ENCODE data around the gene F7.
"Not testable (repeated sequence)": the region's sequence is repeated elsewhere in the genome, so short reads cannot be mapped to it uniquely, and the experiment has no call there.

Gene F7

GRCh38 chr13:113099142-113099541 is 6.4 kb upstream of the F7 start:
- no peaks in the 10 kb centered on the region for H3K9me3 Mint-ChIP-seq

GRCh38 chr13:113102302-113102701 is 3.3 kb upstream of the F7 start:
- not testable (repeated sequence) for H3K36me3 Mint-ChIP-seq, ATAC-seq, H3K4me1 Mint-ChIP-seq, H3K27me3 Mint-ChIP-seq, H3K4me3 Mint-ChIP-seq, H3K9me3 Mint-ChIP-seq, H3K27ac Mint-ChIP-seq

More at GRCh38 chr13:113099142-113099541, 6.4 kb upstream of the F7 start:
- H3K27ac Mint-ChIP-seq: no peak overlapping the region
- no peak for ATAC-seq
- H3K36me3 Mint-ChIP-seq: no peaks in the 10 kb centered on the region
- H3K27me3 Mint-ChIP-seq: peaks cover 18% of the 10 kb centered on the region
- H3K4me3 Mint-ChIP-seq: no peak overlapping the region
- no peaks in the 10 kb centered on the region for H3K4me1 Mint-ChIP-seq

GRCh38 chr13:113102727-113103126 is 2.9 kb upstream of the F7 start:
- peaks cover 6% of the 10 kb centered on the region for H3K27me3 Mint-ChIP-seq

GRCh38 chr13:113103646-113104045 is 1.9 kb upstream of the F7 start:
- H3K9me3 Mint-ChIP-seq: no peaks in the 10 kb centered on the region
- H3K36me3 Mint-ChIP-seq: no peaks in the 10 kb centered on the region
- H3K27me3 Mint-ChIP-seq: peaks cover 6% of the 10 kb centered on the region
- H3K4me1 Mint-ChIP-seq: no peaks in the 10 kb centered on the region
- H3K4me3 Mint-ChIP-seq: no peak overlapping the region
- no peak for ATAC-seq
- H3K27ac Mint-ChIP-seq: no peak overlapping the region

More at GRCh38 chr13:113102727-113103126, 2.9 kb upstream of the F7 start:
- no peaks in the 10 kb centered on the region for H3K9me3 Mint-ChIP-seq
- H3K4me3 Mint-ChIP-seq: no peak overlapping the region
- no peaks in the 10 kb centered on the region for H3K36me3 Mint-ChIP-seq
- no peaks in the 10 kb centered on the region for H3K4me1 Mint-ChIP-seq
- no peak for ATAC-seq
- H3K27ac Mint-ChIP-seq: no peak overlapping the region

DNA sequence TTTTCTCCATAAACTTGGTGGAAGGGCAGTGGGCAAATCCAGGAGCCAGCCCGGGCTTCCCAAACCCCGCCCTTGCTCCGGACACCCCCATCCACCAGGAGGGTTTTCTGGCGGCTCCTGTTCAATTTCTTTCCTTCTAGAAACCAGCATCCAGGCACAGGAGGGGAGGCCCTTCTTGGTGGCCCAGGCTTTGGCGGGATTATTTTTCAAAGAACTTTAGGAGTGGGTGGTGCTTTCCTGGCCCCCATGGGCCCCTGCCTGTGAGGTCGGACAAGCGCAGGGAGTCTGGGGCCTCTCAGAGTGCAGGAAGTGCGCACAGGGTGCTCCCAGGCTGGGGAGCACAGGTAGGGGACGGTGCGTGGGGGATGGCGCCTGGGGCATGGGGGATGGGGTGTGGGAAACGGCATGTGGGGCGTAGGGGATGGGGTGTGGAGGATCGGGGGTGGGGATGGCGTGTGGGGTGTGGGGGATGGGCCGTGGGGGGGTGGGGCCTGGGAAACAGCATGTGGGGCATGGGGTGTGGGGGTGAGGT is 396 bp downstream of the F7 start:
- peak; percentile 2 for ATAC-seq
- Mint-ChIP-seq H3K4me1 (no peaks in the 10 kb centered on the region), H3K36me3 (no peaks in the 10 kb centered on the region), H3K4me3 (no peak overlapping the region), H3K9me3 (no peaks in the 10 kb centered on the region), H3K27me3 (peaks cover 6% of the 10 kb centered on the region), H3K27ac (no peak overlapping the region)

GRCh38 chr13:113106711-113107351 is 1.2 kb downstream of the F7 start:
- H3K4me1 Mint-ChIP-seq: no peaks in the 10 kb centered on the region
- H3K36me3 Mint-ChIP-seq: no peaks in the 10 kb centered on the region
- no peak overlapping the region for H3K27ac Mint-ChIP-seq
- no peaks in the 10 kb centered on the region for H3K9me3 Mint-ChIP-seq
- peaks cover 6% of the 10 kb centered on the region for H3K27me3 Mint-ChIP-seq
- ATAC-seq: peak; percentile 40
- H3K4me3 Mint-ChIP-seq: no peak overlapping the region

DNA sequence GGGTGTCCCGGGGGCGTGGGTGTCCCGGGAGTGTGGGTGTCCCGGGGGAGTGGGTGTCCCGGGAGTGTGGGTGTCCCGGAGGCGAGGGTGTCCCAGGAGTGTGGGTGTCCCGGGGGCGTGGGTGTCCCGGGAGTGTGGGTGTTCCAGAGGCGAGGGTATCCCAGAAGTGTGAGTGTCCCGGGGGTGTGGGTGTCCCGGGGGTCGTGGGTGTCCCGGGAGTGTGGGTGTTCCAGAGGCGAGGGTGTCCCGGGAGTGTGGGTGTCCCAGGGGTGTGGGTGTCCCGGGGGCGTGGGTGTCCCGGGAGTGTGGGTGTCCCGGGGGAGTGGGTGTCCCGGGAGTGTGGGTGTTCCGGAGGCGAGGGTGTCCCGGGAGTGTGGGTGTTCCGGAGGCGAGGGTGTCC is 2.9 kb downstream of the F7 start:
- not testable (repeated sequence) for H3K36me3 Mint-ChIP-seq, H3K4me1 Mint-ChIP-seq, H3K9me3 Mint-ChIP-seq, H3K27me3 Mint-ChIP-seq, H3K4me3 Mint-ChIP-seq, H3K27ac Mint-ChIP-seq, ATAC-seq

- H3K27ac Mint-ChIP-seq: no peak overlapping the region
Measured at GRCh38 chr13:113109151-113110047, 3.8 kb downstream of the F7 start.

GRCh38 chr13:113110048-113110851 is 4.7 kb downstream of the F7 start:
- H3K4me1 Mint-ChIP-seq: no peaks in the 10 kb centered on the region
- no peaks in the 10 kb centered on the region for H3K36me3 Mint-ChIP-seq
- H3K4me3 Mint-ChIP-seq: no peak overlapping the region
- peaks cover 6% of the 10 kb centered on the region for H3K27me3 Mint-ChIP-seq
- no peak for ATAC-seq
- H3K27ac Mint-ChIP-seq: no peak overlapping the region
- no peaks in the 10 kb centered on the region for H3K9me3 Mint-ChIP-seq

More at GRCh38 chr13:113109151-113110047, 3.8 kb downstream of the F7 start:
- Mint-ChIP-seq H3K27me3 (peaks cover 6% of the 10 kb centered on the region), H3K4me1 (no peaks in the 10 kb centered on the region), H3K4me3 (no peak overlapping the region), H3K36me3 (no peaks in the 10 kb centered on the region), H3K9me3 (no peaks in the 10 kb centered on the region)
- ATAC-seq: peak; percentile 44

- Mint-ChIP-seq H3K9me3 (no peaks in the 10 kb centered on the region), H3K36me3 (no peaks in the 10 kb centered on the region), H3K4me1 (no peaks in the 10 kb centered on the region), H3K27me3 (peaks cover 3% of the 10 kb centered on the region), H3K27ac (no peak overlapping the region), H3K4me3 (no peak overlapping the region)
- no peak for ATAC-seq
Measured at GRCh38 chr13:113110852-113111315, 5.3 kb downstream of the F7 start.

DNA sequence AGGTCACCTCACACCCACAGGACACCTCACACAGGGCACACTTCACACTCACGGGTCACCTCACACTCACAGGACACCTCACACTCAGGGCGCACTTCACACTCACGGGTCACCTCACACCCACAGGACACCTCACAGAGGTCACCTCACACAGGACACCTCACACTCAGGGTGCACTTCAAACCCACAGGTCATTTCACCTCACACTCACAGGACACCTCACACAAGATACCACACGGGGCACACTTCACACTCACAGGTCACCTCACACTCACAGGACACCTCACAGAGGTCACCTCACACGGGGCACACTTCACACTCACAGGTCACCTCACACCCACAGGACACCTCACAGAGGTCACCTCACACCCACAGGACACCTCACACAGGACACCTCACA is 6.2 kb downstream of the F7 start:
- H3K4me1 Mint-ChIP-seq, H3K9me3 Mint-ChIP-seq, H3K27ac Mint-ChIP-seq, H3K4me3 Mint-ChIP-seq, H3K27me3 Mint-ChIP-seq, ATAC-seq, H3K36me3 Mint-ChIP-seq: not testable (repeated sequence)

DNA sequence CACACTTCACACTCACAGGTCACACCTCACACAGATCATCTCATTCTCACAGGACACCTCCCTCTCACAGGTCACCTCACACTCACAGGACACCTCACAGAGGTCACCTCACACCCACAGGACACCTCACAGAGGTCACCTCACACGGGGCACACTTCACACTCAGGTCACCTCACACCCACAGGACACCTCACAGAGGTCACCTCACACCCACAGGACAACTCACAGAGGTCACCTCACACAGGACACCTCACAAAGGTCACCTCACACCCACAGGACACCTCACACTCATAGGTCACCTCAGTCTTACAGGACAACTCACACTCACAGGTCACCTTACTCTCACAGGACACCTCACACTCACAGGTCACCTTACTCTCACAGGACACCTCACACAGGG is 6.9 kb downstream of the F7 start:
- H3K36me3 Mint-ChIP-seq, H3K9me3 Mint-ChIP-seq, H3K4me3 Mint-ChIP-seq, ATAC-seq, H3K27ac Mint-ChIP-seq, H3K4me1 Mint-ChIP-seq, H3K27me3 Mint-ChIP-seq: not testable (repeated sequence)

DNA sequence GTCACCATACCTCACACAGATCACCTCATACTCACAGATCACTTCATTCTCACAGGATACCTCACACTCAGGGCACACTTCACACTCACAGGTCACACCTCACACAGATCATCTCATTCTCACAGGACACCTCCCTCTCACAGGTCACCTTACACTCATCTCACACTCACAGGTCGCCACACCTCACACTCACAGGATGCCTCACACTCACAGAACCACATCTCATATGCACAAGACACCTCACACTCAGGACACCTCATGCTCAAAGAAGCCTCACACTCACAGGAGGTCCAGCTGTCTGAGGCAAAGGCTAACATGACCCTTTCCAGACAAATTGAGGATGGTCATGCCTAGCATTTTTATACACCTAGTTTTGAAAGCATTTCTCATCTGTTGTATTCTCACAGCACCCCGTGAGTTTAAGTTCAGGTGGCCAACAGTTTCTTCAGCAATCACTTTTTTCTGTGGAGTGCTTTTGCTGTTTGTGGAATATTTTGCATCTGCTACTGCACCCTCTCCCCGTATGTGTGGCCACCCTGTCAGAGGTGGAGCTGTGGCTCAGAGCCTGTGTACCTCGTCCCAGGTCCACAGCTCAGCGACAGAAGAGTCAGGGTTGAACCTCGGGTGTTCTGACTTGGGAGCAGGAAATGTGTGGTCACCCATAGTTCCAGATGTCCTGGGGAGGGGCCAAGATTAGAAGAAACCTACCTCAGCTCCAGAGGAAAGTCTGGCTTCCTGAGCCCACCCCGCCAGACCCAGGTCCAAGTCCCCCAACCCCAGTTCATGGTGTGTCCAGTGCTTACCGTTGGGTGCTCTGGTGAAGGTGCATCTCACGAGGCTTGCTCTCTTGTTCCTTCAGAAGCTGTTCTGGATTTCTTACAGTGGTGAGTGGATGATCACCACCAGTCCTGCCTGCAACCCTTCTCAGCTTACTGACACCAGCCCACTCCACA is 7.6 kb downstream of the F7 start:
- Mint-ChIP-seq H3K4me1 (no peaks in the 10 kb centered on the region), H3K9me3 (no peaks in the 10 kb centered on the region), H3K27ac (no peak overlapping the region), H3K4me3 (no peak overlapping the region), H3K27me3 (peaks cover 6% of the 10 kb centered on the region), H3K36me3 (no peaks in the 10 kb centered on the region)
- no peak for ATAC-seq

DNA sequence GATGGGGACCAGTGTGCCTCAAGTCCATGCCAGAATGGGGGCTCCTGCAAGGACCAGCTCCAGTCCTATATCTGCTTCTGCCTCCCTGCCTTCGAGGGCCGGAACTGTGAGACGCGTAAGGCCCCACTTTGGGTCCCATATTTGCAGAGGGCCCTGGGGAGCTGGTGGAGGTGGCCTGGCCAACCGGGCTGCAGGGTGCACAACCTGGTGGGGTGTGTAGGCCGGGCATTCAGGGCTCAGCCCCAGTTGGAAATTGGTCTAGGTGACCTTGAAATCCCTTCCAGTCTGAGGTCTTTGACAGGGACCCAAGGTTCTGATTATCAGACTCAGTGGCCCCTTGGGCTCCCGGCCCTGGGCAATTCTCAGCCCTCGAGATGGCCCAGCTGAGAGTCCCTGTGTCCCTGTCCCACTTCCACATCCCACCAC is 8.3 kb downstream of the F7 start:
- Mint-ChIP-seq H3K27ac (no peak overlapping the region), H3K4me1 (no peaks in the 10 kb centered on the region), H3K36me3 (no peaks in the 10 kb centered on the region), H3K27me3 (peaks cover 9% of the 10 kb centered on the region), H3K4me3 (no peak overlapping the region), H3K9me3 (no peaks in the 10 kb centered on the region)
- no peak for ATAC-seq
